GM12878 (cell line): Measurements from ENCODE around the gene TRIP4.

Experiments
- ASH2L ChIP-seq: fragments of 300-600, 200-600 bp; sonication (generic); IDR thresholded peaks from 2 replicates; pipeline ENCODE4 v1.6.1; 2017; ENCODE audit warnings: low read depth, mild to moderate bottlenecking, borderline replicate concordance
- FOXK2 ChIP-seq: fragments of 450-650 bp; IDR thresholded peaks from 2 replicates; pipeline ENCODE4 v1.6.1; 2017; ENCODE audit warnings: mild to moderate bottlenecking, moderate library complexity
- PAX8 ChIP-seq: fragments of 450-650 bp; IDR thresholded peaks from 2 replicates; pipeline ENCODE4 v1.6.1; 2017; ENCODE audit warnings: mild to moderate bottlenecking, moderate library complexity
- POLR2A ChIP-seq: IDR thresholded peaks from 2 replicates; pipeline ENCODE4 v1.6.1; 2011; ENCODE audit warnings: low read depth, mild to moderate bottlenecking, low read length
- POLR2AphosphoS5 ChIP-seq: IDR thresholded peaks from 2 replicates; pipeline ENCODE4 v1.6.1; 2011; ENCODE audit warnings: mild to moderate bottlenecking, low read length, inconsistent platforms
- SMC3 ChIP-seq: IDR thresholded peaks from 2 replicates; pipeline ENCODE4 v1.6.1; 2011; ENCODE audit warnings: low read length, improper control_type of control experiment, borderline replicate concordance
- SRF ChIP-seq, 2 experiments: IDR thresholded peaks; 2 replicates each; pipeline ENCODE4 v1.6.1; 2011; ENCODE audit warnings: low read depth in 2 of 2, low read length in 2 of 2, mild to moderate bottlenecking in 1 of 2, moderate library complexity in 1 of 2
- TCF12 ChIP-seq: IDR thresholded peaks from 2 replicates; pipeline ENCODE4 v1.6.1; 2011; ENCODE audit warnings: low read depth, mild to moderate bottlenecking, low read length
- WRNIP1 ChIP-seq: IDR thresholded peaks from 2 replicates; pipeline ENCODE4 v1.6.1; 2011; ENCODE audit warnings: low read depth, low read length, improper control_type of control experiment, borderline replicate concordance
- TF ChIP-seq, protein P1 (sequence below), 3 experiments: IDR thresholded peaks in 2 of 3; conservative IDR thresholded peaks in 1 of 3; 2 replicates each; pipeline ENCODE4 v1.5.1; 2011; ENCODE audit warnings: low read depth in 3 of 3, low read length in 3 of 3, mild to moderate bottlenecking in 3 of 3, control low read depth in 2 of 3, moderate library complexity in 2 of 3, inconsistent platforms in 1 of 3, mixed read lengths in 1 of 3; ENCODE audit not compliant: control insufficient read depth in 2 of 3, insufficient read depth in 1 of 3; ENCODE audit errors: extremely low read depth in 1 of 3

GRCh38 chr15:64454282-64454681, 66.6 kb downstream of the TRIP4 start:
- TF ChIP-seq, protein P1, sequence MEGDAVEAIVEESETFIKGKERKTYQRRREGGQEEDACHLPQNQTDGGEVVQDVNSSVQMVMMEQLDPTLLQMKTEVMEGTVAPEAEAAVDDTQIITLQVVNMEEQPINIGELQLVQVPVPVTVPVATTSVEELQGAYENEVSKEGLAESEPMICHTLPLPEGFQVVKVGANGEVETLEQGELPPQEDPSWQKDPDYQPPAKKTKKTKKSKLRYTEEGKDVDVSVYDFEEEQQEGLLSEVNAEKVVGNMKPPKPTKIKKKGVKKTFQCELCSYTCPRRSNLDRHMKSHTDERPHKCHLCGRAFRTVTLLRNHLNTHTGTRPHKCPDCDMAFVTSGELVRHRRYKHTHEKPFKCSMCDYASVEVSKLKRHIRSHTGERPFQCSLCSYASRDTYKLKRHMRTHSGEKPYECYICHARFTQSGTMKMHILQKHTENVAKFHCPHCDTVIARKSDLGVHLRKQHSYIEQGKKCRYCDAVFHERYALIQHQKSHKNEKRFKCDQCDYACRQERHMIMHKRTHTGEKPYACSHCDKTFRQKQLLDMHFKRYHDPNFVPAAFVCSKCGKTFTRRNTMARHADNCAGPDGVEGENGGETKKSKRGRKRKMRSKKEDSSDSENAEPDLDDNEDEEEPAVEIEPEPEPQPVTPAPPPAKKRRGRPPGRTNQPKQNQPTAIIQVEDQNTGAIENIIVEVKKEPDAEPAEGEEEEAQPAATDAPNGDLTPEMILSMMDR (IDR thresholded peaks at IDR 0.05 in 2 of 3, conservative IDR thresholded peaks at IDR 0.05 in 1 of 3; ENCODE audit: control insufficient read depth in 2 of 3, extremely low read depth in 1 of 3, insufficient read depth in 1 of 3, low read depth in 3 of 3, low read length in 3 of 3) = no peak
- no peak for TF ChIP-seq WRNIP1
- TF ChIP-seq POLR2AphosphoS5 = no peak
- no peak for TF ChIP-seq FOXK2
- TF ChIP-seq TCF12 = no peak
- TF ChIP-seq SRF (IDR thresholded peaks at IDR 0.05; ENCODE audit: low read depth in 2 of 2, low read length in 2 of 2) = no peak
- TF ChIP-seq SMC3 = no peak
- TF ChIP-seq POLR2A = no peak
- TF ChIP-seq PAX8 = no peak
- no peak for TF ChIP-seq ASH2L
